SU-DHL-6 (cell line): ENCODE measurements around the gene LSM3.

Experiments
- H2AFZ ChIP-seq: fragments of 200-600 bp; sonication (generic); 2 replicates; pipeline ENCODE4 v1.6.1; 2014; ENCODE audit warnings: low read depth, mild to moderate bottlenecking, moderate library complexity, mixed read lengths, antibody characterized with exemption, low read length; ENCODE audit not compliant: severe bottlenecking
- H3F3A ChIP-seq: fragments of 200-600 bp; shearing (Covaris generic); 2 replicates; pipeline ENCODE4 v1.6.0; 2016; ENCODE audit warnings: antibody characterized with exemption, mild to moderate bottlenecking; ENCODE audit not compliant: insufficient read depth
- H3K27ac ChIP-seq: fragments of 200-600 bp; sonication (generic); 2 replicates; pipeline ENCODE4 v1.5.1; 2016; ENCODE audit warnings: low read depth, mild to moderate bottlenecking, low read length, moderate library complexity, mixed read lengths
- H3K27me3 ChIP-seq: fragments of 200-600 bp; sonication (generic), shearing (Covaris generic); 2 replicates; pipeline ENCODE4 v1.6.0; 2014; ENCODE audit warnings: mild to moderate bottlenecking, low read length
- H3K36me3 ChIP-seq: fragments of 200-600 bp; sonication (generic); 2 replicates; pipeline ENCODE4 v1.6.1; 2014; ENCODE audit warnings: mild to moderate bottlenecking, low read length, mixed read lengths
- H3K4me2 ChIP-seq: fragments of 300-600, 200-600 bp; shearing (Covaris generic), sonication (generic); 2 replicates; pipeline ENCODE4 v1.6.0; 2014; ENCODE audit warnings: low read length, low read depth, mild to moderate bottlenecking; ENCODE audit not compliant: poor library complexity, severe bottlenecking
- H3K4me3 ChIP-seq: fragments of 200-600 bp; sonication (generic); 2 replicates; pipeline ENCODE4 v1.5.1; 2014; ENCODE audit warnings: antibody characterized with exemption, low read length, mild to moderate bottlenecking, mixed read lengths; ENCODE audit not compliant: insufficient read depth, poor library complexity, severe bottlenecking
- H3K79me2 ChIP-seq: fragments of 200-600 bp; sonication (generic); 2 replicates; pipeline ENCODE4 v1.6.1; 2014; ENCODE audit warnings: mild to moderate bottlenecking, low read length, moderate library complexity; ENCODE audit not compliant: insufficient read depth
- H3K9ac ChIP-seq: fragments of 200-600 bp; sonication (generic); 2 replicates; pipeline ENCODE4 v1.7.0; 2014; ENCODE audit warnings: mild to moderate bottlenecking, low read length
- H3K9me2 ChIP-seq: fragments of 200-600 bp; sonication (generic); replicated peaks from 2 replicates; pipeline ENCODE4 v1.6.1; 2014; ENCODE audit warnings: low read length; ENCODE audit not compliant: insufficient read depth
- H3K9me3 ChIP-seq: fragments of 200-600 bp; sonication (generic); 2 replicates; pipeline ENCODE4 v1.6.1; 2014; ENCODE audit warnings: low read length, mixed read lengths; ENCODE audit not compliant: insufficient read depth
- H4K20me1 ChIP-seq: fragments of 200-600 bp; sonication (generic); 2 replicates; pipeline ENCODE4 v1.6.1; 2014; ENCODE audit warnings: low read depth, mild to moderate bottlenecking, antibody characterized with exemption, low read length, moderate library complexity, mixed read lengths
- CTCF ChIP-seq: fragments of 200-600 bp; sonication (generic); IDR thresholded peaks from one replicate; pipeline ENCODE4 v1.5.1; 2017; ENCODE audit warnings: antibody characterized with exemption, mild to moderate bottlenecking, low read length, moderate library complexity; ENCODE audit not compliant: insufficient read depth, poor library complexity, severe bottlenecking
- EZH2phosphoT487 ChIP-seq: fragments of 200-600 bp; sonication (generic), shearing (Covaris generic); conservative IDR thresholded peaks from 2 replicates; pipeline ENCODE4 v1.6.1; 2018; ENCODE audit warnings: mild to moderate bottlenecking, antibody characterized with exemption, low read length, moderate library complexity, mixed read lengths

LSM3 gene

GRCh38 chr3:14210843-14211594, 32.4 kb downstream of the LSM3 start:
- no peaks in the 10 kb centered on the region for H3K79me2 ChIP-seq
- H4K20me1 ChIP-seq: no peaks in the 10 kb centered on the region
- H3K27me3 ChIP-seq: no peaks in the 10 kb centered on the region
- no peaks in the 10 kb centered on the region for H3K9me2 ChIP-seq
- H3K4me2 ChIP-seq: no peak overlapping the region
- TF ChIP-seq EZH2phosphoT487: no peak
- no peak for TF ChIP-seq CTCF
- no peaks in the 10 kb centered on the region for H3F3A ChIP-seq
- no peaks in the 10 kb centered on the region for H3K9me3 ChIP-seq
- H3K4me3 ChIP-seq: no peak overlapping the region
- no peak overlapping the region for H3K9ac ChIP-seq
- H3K27ac ChIP-seq: no peak overlapping the region
- no peaks in the 10 kb centered on the region for H3K36me3 ChIP-seq
- H2AFZ ChIP-seq: no peak overlapping the region

GRCh38 chr3:14211621-14212020, 33.0 kb downstream of the LSM3 start:
- Histone ChIP-seq H3K9ac (no peak overlapping the region), H3K9me2 (no peaks in the 10 kb centered on the region), H2AFZ (no peak overlapping the region), H3K27ac (no peak overlapping the region), H3K4me2 (no peak overlapping the region), H3F3A (no peaks in the 10 kb centered on the region), H4K20me1 (no peaks in the 10 kb centered on the region), H3K9me3 (no peaks in the 10 kb centered on the region), H3K27me3 (no peaks in the 10 kb centered on the region), H3K4me3 (no peak overlapping the region), H3K36me3 (no peaks in the 10 kb centered on the region), H3K79me2 (no peaks in the 10 kb centered on the region)
- no peak for TF ChIP-seq CTCF
- no peak for TF ChIP-seq EZH2phosphoT487

GRCh38 chr3:14212032-14212431, 33.4 kb downstream of the LSM3 start:
- Histone ChIP-seq H3F3A (no peaks in the 10 kb centered on the region), H3K9me3 (no peaks in the 10 kb centered on the region), H3K36me3 (no peaks in the 10 kb centered on the region), H4K20me1 (no peaks in the 10 kb centered on the region), H2AFZ (no peak overlapping the region), H3K79me2 (no peaks in the 10 kb centered on the region), H3K9me2 (no peaks in the 10 kb centered on the region), H3K4me2 (no peak overlapping the region), H3K4me3 (no peak overlapping the region), H3K9ac (no peak overlapping the region), H3K27ac (no peak overlapping the region), H3K27me3 (no peaks in the 10 kb centered on the region)
- TF ChIP-seq EZH2phosphoT487 (no peak), CTCF (no peak)
